ENCODE data around the gene RGL1.
"Not testable (repeated sequence)": the region's sequence is repeated elsewhere in the genome, so short reads cannot be mapped to it uniquely, and the experiment has no call there.

RGL1 gene

GRCh38 chr1:183804916-183805841, at the start of gene RGL1:
Gene RGL1, plus strand, starts transcription at chr1:183805120. Its CDS starts 178 bp downstream, at chr1:183805298.
- DNase-seq (ENCODE audit: low read depth in 3 of 3) = peak in 2 of 3 experiments; percentile 5 to 25

- DNase-seq (ENCODE audit: low read depth in 3 of 3) = no peak
Measured at GRCh38 chr1:183756326-183756725, 48.6 kb upstream of the RGL1 start.

GRCh38 chr1:183757061-183757460, 47.9 kb upstream of the RGL1 start:
- no peak for DNase-seq (ENCODE audit: low read depth in 3 of 3)

- DNase-seq (ENCODE audit: low read depth in 3 of 3) = no peak
Measured at GRCh38 chr1:183758913-183759312, 46.0 kb upstream of the RGL1 start.

DNA sequence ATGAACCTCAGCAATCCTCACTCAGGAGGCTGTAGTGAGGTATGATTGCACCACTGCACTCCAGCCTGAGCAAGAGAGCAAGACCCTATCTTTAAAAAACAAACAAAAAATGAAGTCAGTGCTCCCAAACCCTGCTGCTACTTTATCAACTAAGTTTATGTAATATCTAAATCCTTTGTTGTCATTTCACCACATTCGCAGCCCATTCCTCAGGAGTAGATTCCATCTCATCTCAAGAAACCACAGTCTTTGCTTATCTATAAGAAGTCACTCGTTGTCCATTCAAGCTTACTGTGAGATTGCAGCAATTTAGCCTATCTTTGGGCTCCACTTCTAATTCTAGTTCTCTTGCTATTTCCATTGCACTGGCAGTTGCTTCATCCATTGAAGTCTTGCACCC, 44.3 kb upstream of the RGL1 start:
- DNase-seq (ENCODE audit: low read depth in 3 of 3) = no peak

GRCh38 chr1:183761871-183762270, 43.0 kb upstream of the RGL1 start:
- no peak for DNase-seq (ENCODE audit: low read depth in 3 of 3)

GRCh38 chr1:183762856-183763255, 42.1 kb upstream of the RGL1 start:
- DNase-seq (ENCODE audit: low read depth in 3 of 3) = not testable (repeated sequence)

DNA sequence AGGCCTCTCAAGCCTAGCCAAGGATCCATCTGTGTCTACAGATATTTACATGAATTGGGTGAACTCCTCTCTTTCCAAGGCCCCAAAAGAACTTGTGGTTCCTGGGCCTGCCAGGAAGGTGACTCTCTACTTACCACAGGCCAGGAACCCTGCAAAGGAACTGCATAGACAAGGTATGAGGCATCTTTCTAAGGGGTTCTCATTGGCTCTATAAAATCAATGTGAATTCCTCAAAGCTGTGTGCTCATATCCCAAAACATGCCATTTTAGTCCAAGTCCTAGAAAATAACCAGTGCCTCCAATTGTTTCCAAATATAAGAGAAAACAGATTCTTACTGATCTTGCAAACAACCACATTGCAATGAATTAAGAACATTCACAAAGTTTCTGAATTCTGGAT, 39.9 kb upstream of the RGL1 start:
- no peak for DNase-seq (ENCODE audit: low read depth in 3 of 3)

- no peak for DNase-seq (ENCODE audit: low read depth in 3 of 3)
Measured at GRCh38 chr1:183769956-183770815, 34.7 kb upstream of the RGL1 start.

DNA sequence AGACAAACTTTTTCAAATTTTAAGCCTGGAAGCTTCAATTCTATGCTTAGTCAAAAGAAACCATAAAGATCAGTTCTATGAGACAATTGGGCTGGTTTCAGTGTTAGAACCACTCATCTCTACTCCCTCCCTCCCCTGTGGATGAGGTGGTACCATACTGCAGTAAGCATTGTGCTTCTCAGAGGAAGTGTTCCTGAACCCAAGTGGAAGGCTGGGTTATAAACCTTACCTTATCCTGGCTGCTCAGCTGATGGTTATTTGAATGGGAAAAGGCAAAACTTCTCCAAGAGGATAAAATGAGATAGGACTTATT, 34.1 kb upstream of the RGL1 start:
- DNase-seq (ENCODE audit: low read depth in 3 of 3) = no peak

DNA sequence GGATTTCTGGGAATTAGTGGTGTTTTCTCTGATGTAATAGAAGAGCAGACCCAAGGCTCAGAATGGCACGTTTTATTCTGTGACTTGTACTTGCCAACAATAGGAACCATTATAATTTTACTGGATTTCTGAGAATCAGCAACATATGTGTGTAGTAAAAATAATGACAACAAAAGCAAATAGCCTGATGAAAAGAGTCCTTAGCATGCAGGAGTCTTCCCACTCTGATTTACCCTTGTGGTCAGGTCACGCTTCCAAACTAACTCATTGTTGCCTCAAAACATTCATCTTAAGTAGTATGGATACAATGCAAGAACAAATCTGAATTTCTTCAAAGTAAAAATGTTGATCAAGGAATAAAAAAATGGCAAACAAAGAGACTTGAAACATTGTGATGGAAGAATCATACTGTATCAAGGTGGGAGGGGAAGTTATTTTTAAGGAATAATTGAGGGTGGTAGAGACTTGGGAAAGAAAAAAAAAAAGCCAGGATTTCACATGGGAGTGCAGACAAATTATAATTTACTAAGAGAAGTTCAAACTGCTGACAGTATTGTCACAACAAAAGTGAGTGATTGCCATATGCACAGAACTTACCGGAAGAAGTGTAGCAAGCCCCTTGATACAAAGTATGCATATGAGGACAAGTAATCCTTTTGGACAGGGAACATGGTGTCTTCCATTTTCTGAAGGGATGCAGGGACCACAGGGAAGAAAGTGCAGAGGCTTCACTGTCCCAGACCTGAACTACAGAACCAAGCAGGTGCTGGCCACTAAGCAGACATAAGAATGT, 31.2 kb upstream of the RGL1 start:
- no peak for DNase-seq (ENCODE audit: low read depth in 3 of 3)

DNA sequence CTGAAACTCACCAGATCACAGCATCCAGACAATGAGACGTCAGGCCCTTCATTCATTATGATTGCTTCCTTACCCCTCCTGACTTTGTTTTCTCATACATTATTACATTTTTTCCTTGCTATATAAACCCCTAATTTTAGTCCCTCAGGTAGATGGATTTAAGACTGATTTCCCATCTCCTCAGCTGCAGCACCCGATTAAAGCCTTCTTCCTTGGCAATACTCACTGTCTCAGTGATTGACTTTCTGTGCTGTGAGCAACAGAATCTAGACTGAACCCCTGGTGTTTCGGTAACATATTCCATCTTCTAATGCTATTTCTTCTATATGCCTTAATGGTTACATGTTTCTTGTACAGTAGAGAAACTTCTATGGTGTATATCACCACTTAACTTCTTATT, 30.0 kb upstream of the RGL1 start:
- no peak for DNase-seq (ENCODE audit: low read depth in 3 of 3)

DNA sequence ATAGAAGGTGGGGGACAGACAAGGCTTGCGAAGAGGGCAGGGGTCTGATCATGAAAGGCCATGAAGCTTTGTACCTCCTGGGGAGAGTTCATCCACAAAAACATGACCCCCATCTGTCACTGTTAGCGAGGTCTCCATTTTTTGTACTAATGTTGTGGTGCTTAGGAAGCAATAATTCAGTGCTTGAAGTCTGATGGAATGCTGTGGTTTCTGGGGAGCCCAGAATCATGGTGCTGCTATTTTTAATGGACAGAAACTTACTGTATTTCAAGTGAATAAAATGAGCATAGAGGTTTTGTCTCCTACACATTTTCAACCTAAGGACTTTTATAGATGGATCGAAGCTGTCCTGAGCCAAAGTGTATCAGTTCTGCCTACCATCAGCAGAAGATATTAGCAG, 28.2 kb upstream of the RGL1 start:
- DNase-seq (ENCODE audit: low read depth in 3 of 3) = no peak

GRCh38 chr1:183777328-183777727, 27.6 kb upstream of the RGL1 start:
- DNase-seq (ENCODE audit: low read depth in 3 of 3) = no peak

GRCh38 chr1:183778045-183778444, 26.9 kb upstream of the RGL1 start:
- DNase-seq (ENCODE audit: low read depth in 3 of 3) = no peak

- no peak for DNase-seq (ENCODE audit: low read depth in 3 of 3)
Measured at GRCh38 chr1:183778568-183779433, 26.1 kb upstream of the RGL1 start.

- no peak for DNase-seq (ENCODE audit: low read depth in 3 of 3)
Measured at GRCh38 chr1:183780159-183780558, 24.8 kb upstream of the RGL1 start.

DNA sequence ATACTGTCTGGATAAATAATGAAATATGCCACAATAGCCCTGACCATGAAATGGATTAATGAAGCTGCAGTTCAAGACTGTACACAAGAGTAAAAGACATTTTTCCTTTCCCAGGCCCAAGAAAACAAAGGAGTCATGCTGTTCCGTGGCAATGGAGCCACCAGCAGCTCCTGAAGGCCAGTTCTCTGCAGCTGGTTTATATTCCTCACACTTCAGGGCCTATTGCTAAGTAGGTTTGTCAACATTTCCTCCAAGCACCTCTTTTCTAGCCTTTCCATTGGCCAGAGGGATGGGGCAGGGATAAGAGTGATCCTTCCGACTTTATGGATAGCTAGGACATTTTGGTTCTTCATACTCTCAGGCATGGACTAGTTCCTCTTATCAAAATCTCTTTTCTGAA, 24.2 kb upstream of the RGL1 start:
- no peak for DNase-seq (ENCODE audit: low read depth in 3 of 3)

DNA sequence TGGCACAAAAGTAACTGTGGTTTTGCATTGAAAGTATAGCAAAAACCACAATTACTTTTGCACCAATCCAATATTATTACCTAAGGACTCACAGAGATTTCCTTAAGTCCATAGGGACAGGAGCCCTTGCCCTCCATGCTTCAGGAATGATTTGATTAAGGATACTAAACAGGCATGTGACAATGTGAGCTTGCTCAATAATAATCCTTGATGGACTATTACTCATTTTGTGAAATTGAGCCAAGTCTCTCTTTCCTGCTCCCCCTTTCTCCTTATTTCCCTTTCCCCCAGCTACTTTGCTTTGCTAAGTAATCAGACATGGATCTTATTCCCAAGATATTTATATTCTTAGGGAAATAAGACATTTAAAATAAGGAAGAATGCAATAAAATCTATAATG, 21.6 kb upstream of the RGL1 start:
- DNase-seq (ENCODE audit: low read depth in 3 of 3) = no peak

DNA sequence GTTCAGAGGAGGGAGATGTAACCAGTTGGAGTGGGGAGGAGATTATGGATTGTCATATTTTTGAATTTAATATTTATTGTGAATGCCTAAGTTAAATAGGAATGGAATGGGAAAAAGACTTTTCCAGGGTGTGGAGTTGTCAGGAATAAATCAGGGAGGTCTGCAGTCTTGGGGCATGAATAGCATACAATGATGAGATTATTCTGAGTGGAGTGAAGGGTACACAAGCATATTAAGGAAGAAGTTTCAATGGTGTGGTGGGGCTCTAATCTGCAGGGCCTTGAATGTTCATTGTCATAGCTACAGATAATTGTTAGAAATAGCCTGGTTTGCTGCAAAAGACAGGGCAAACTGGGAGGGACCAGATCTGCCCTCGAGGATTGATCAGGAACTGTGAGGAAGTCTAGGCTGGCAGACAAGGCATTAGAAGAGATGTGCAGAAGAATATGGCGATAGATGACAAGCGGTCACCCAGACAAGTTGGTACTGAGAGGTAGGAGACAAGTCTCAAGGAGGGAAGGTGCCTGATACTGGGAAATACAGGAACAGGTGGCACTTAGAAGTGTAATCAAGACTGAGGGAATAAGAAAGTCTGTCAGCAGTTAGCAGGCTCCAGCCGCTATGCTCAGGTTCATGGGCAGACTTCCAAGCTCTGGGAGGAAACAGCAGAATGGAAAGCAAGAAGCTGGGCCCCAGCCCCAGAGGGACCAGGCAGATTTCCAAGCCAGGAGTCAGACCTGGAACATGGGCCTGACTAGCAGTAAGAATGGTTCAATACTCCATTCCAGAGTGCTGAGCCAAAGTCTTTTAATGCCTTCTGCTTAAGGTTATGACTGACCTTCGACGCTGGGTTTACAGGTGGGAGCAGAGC, 20.9 kb upstream of the RGL1 start:
- DNase-seq (ENCODE audit: low read depth in 3 of 3) = no peak

All from stimulated activated CD4-positive, alpha-beta T cell treated with anti-CD3 and anti-CD28 coated beads, TNF-alpha, amount 100 ng/mL, for 24 hours (primary cell).